AG04450 (cell line): ENCODE measurements around the gene UBA1. TPM values are rescaled to one million over a fixed set of nuclear protein-coding genes. Genes with fewer than 3 reads are reported as not detected.

ENCODE experiments used
- CTCF ChIA-PET: fragments of 300-600, 350-600 bp; formaldehyde crosslinking; extraction: SDS; loops from one replicate; lab custom pipeline; 2022; ENCODE audit warnings: antibody characterized with exemption, inconsistent platforms; lab: Charles Lee
- POLR2A ChIA-PET: fragments of 350-600 bp; formaldehyde crosslinking; extraction: SDS; loops from one replicate; lab custom pipeline; 2021; ENCODE audit warnings: antibody characterized with exemption, inconsistent platforms; lab: Yijun Ruan, JAX
- DNase-seq: peaks from one replicate; pipeline ENCODE4 v3.0.0-alpha.2; 2011; ENCODE audit warnings: low read depth, low spot score
- H3K27ac ChIP-seq: one replicate; pipeline ENCODE4 v1.5.1; 2012; ENCODE audit warnings: low read depth, low read length, control low read depth
- H3K27me3 ChIP-seq: one replicate; pipeline ENCODE4 v1.6.0; 2012; ENCODE audit warnings: low read length; ENCODE audit not compliant: control insufficient read depth, insufficient read depth
- H3K4me3 ChIP-seq: 2 replicates; pipeline ENCODE4 v1.5.1; 2011; ENCODE audit warnings: mild to moderate bottlenecking, low read depth, low read length, control low read depth
- H3K9me3 ChIP-seq: 2 replicates; pipeline ENCODE4 v1.5.1; 2012; ENCODE audit warnings: low read length; ENCODE audit not compliant: control insufficient read depth, insufficient read depth
- CTCF ChIP-seq: IDR thresholded peaks from 2 replicates; pipeline ENCODE4 v1.5.1; 2011; ENCODE audit warnings: low read depth, low read length, control low read depth, inconsistent platforms
- polyA plus RNA-seq: library from polyadenylated mRNA; depleted of rRNA; stranded (reverse); fragments of >200 nt; gene quantifications from 2 replicates; pipeline ENCODE4 v1.2.3, GENCODE V29; 2011

UBA1 gene
- polyA plus RNA-seq, 1 experiment: 196 TPM

- DNase-seq: no peak
- CTCF ChIA-PET: no interaction called here
- Histone ChIP-seq H3K9me3 (no peaks in the 10 kb centered on the region; the same call in 1 of the 2 replicates), H3K27me3 (no peaks in the 10 kb centered on the region), H3K27ac (no peak overlapping the region), H3K4me3 (no peak overlapping the region)
- no peak for TF ChIP-seq CTCF
- POLR2A ChIA-PET: interaction anchor here (0.6 kb wide), 1 partner anchor 12 kb away, joined by 6 read pairs; the partner anchor contains the start of gene RBM10
Observed at GRCh38 chrX:47156611-47157520, 36.8 kb upstream of the UBA1 start.

- H3K27ac ChIP-seq: no peak overlapping the region
- H3K4me3 ChIP-seq: no peak overlapping the region
- no peaks in the 10 kb centered on the region for H3K27me3 ChIP-seq
- ChIA-PET CTCF (interaction anchor here (1.2 kb wide), 1 partner anchor 13 kb away, joined by 4 read pairs; the partner anchor contains the start of genes NDUFB11 and RBM10), POLR2A (no interaction called here)
- no peak for TF ChIP-seq CTCF
- H3K9me3 ChIP-seq: no peaks in the 10 kb centered on the region; the same call in 1 of the 2 replicates
- DNase-seq: no peak
Observed at GRCh38 chrX:47158131-47158530, 35.5 kb upstream of the UBA1 start.

- no peak for TF ChIP-seq CTCF
- ChIA-PET POLR2A (no interaction called here), CTCF (interaction anchor here (1.2 kb wide), 1 partner anchor 14 kb away, joined by 4 read pairs; the partner anchor contains the start of genes NDUFB11 and RBM10)
- no peak for DNase-seq
- Histone ChIP-seq H3K27me3 (no peaks in the 10 kb centered on the region), H3K9me3 (no peaks in the 10 kb centered on the region; the same call in 1 of the 2 replicates), H3K27ac (no peak overlapping the region), H3K4me3 (no peak overlapping the region)
Observed at GRCh38 chrX:47158781-47159180, 34.8 kb upstream of the UBA1 start.

GRCh38 chrX:47160781-47161180 is 32.8 kb upstream of the UBA1 start:
- no peaks in the 10 kb centered on the region; the same call in 1 of the 2 replicates for H3K9me3 ChIP-seq
- no peak overlapping the region for H3K4me3 ChIP-seq
- POLR2A ChIA-PET: interaction anchor here (0.6 kb wide), 1 partner anchor 77 kb away, joined by 3 read pairs; no protein-coding TSS in a partner anchor
- TF ChIP-seq CTCF: no peak
- no peak for DNase-seq
- no peaks in the 10 kb centered on the region for H3K27me3 ChIP-seq
- CTCF ChIA-PET: no interaction called here
- no peak overlapping the region for H3K27ac ChIP-seq
